Spinal cord (tissue), 10 donors: ENCODE data around the gene CD2. TPM values are rescaled to one million over a fixed set of nuclear protein-coding genes. Genes with fewer than 3 reads are reported as not detected.
A peak's percentile ranks its signal among the peaks of the same experiment; 100 is the strongest.

ENCODE experiments used
- DNase-seq, 6 donors: peaks; one replicate each; pipeline versions ENCODE4 v3.0.0 to v3.0.0-alpha.2; 2013 to 2015; ENCODE audit warnings: low spot score in 6 of 6, low read depth in 4 of 6
- H3K27ac ChIP-seq: one replicate; pipeline ENCODE4 v1.5.1; 2013; ENCODE audit warnings: low read depth, low read length, control low read depth
- H3K27me3 ChIP-seq: one replicate; pipeline ENCODE4 v1.6.1; 2013; ENCODE audit warnings: low read length; ENCODE audit not compliant: control insufficient read depth, insufficient read depth
- H3K36me3 ChIP-seq: one replicate; pipeline ENCODE4 v1.6.1; 2013; ENCODE audit warnings: low read length; ENCODE audit not compliant: control insufficient read depth, insufficient read depth
- H3K4me1 ChIP-seq: one replicate; pipeline ENCODE4 v1.6.1; 2013; ENCODE audit warnings: low read length; ENCODE audit not compliant: control insufficient read depth, insufficient read depth
- H3K4me3 ChIP-seq: one replicate; pipeline ENCODE4 v1.5.1; 2013; ENCODE audit warnings: low read depth, low read length, control low read depth
- H3K9me3 ChIP-seq: one replicate; pipeline ENCODE4 v1.6.1; 2013; ENCODE audit warnings: low read length; ENCODE audit not compliant: control insufficient read depth, insufficient read depth
- WGBS: methylation state at CpG from one replicate; pipeline ENCODE4 v1.1.5; 2013; ENCODE audit warnings: missing lambda C conversion rate; ENCODE audit not compliant: insufficient coverage; 5-methylcytosine and 5-hydroxymethylcytosine counted together
- long read RNA-seq, 4 donors: transcript quantifications; one replicate each; lab custom pipeline, GENCODE V29; 2026
- polyA plus RNA-seq, 2 donors: library from polyadenylated mRNA; unstranded; fragments of 120-200 nt; gene quantifications; one replicate each; pipeline ENCODE4 v1.2.1, GENCODE V29; 2013; ENCODE audit not compliant: insufficient read length in 2 of 2
- total RNA-seq, 2 donors: library from RNA; depleted of rRNA in 1 of 2; stranded (reverse); fragments of 120-200 nt in 1 of 2; fragments of >200 nt in 1 of 2; gene quantifications; one replicate each; pipeline versions ENCODE4 v1.2.3 to v1.2.4, GENCODE V29; 2013 to 2014
- donor health status: healthy.

CD2 gene
- not detected for total RNA-seq
- polyA plus RNA-seq = not detected
- long read RNA-seq, donor 1 = 0 reads
- long read RNA-seq, donor 2 = 0 reads
- long read RNA-seq, donor 3 = 0 reads
- long read RNA-seq, donor 4 = 0 reads

- H3K4me1 ChIP-seq = no peaks in the 10 kb centered on the region
- WGBS = 87% methylated on average over 3 of the region's 7 CpGs
- H3K36me3 ChIP-seq = no peaks in the 10 kb centered on the region
- DNase-seq = peak in 1 of 6 donors; percentile 15
- H3K27me3 ChIP-seq = no peaks in the 10 kb centered on the region
- no peaks in the 10 kb centered on the region for H3K9me3 ChIP-seq
- H3K4me3 ChIP-seq = no peak within 1 kb of the TSS
- H3K27ac ChIP-seq = no peak within 1 kb of the TSS
Observed at GRCh38 chr1:116754198-116754977, at the start of gene CD2. CD2 (plus strand) TSS chr1:116754430; CDS start chr1:116754493, 63 bp downstream.

GRCh38 chr1:116706123-116706522 is 48.1 kb upstream of the CD2 start:
- no CpG with 5 or more reads among the region's 2 CpGs for WGBS
- DNase-seq = no peak
- H3K27ac ChIP-seq = no peak overlapping the region

GRCh38 chr1:116706841-116707240 is 47.4 kb upstream of the CD2 start:
- peaks cover 9% of the 10 kb centered on the region for H3K4me1 ChIP-seq
- no peaks in the 10 kb centered on the region for H3K36me3 ChIP-seq
- H3K27me3 ChIP-seq = no peaks in the 10 kb centered on the region
- DNase-seq = no peak
- H3K27ac ChIP-seq = no peak overlapping the region
- H3K4me3 ChIP-seq = no peak overlapping the region
- no peaks in the 10 kb centered on the region for H3K9me3 ChIP-seq

More at GRCh38 chr1:116706123-116706522, 48.1 kb upstream of the CD2 start:
- no peaks in the 10 kb centered on the region for H3K27me3 ChIP-seq
- H3K4me3 ChIP-seq = no peak overlapping the region
- no peaks in the 10 kb centered on the region for H3K9me3 ChIP-seq
- H3K4me1 ChIP-seq = peaks cover 4% of the 10 kb centered on the region
- H3K36me3 ChIP-seq = no peaks in the 10 kb centered on the region

- no peaks in the 10 kb centered on the region for H3K36me3 ChIP-seq
- no peak overlapping the region for H3K27ac ChIP-seq
- H3K27me3 ChIP-seq = no peaks in the 10 kb centered on the region
- DNase-seq = no peak
- H3K9me3 ChIP-seq = no peaks in the 10 kb centered on the region
- no peak overlapping the region for H3K4me3 ChIP-seq
- H3K4me1 ChIP-seq = peaks cover 9% of the 10 kb centered on the region
- 81% methylated on average over 3 of the region's 6 CpGs for WGBS
Observed at GRCh38 chr1:116708255-116708900, 45.9 kb upstream of the CD2 start.

- Histone ChIP-seq H3K27me3 (no peaks in the 10 kb centered on the region), H3K4me3 (no peak overlapping the region), H3K27ac (no peak overlapping the region), H3K36me3 (no peaks in the 10 kb centered on the region), H3K9me3 (no peaks in the 10 kb centered on the region), H3K4me1 (peaks cover 9% of the 10 kb centered on the region)
- 79% methylated on average over 2 of the region's 7 CpGs for whole genome bisulfite sequencing
- no peak for DNase-seq
Observed at GRCh38 chr1:116709666-116710167, 44.5 kb upstream of the CD2 start.

- Histone ChIP-seq H3K9me3 (no peaks in the 10 kb centered on the region), H3K4me3 (no peak overlapping the region), H3K27me3 (no peaks in the 10 kb centered on the region), H3K4me1 (peaks cover 9% of the 10 kb centered on the region), H3K36me3 (no peaks in the 10 kb centered on the region), H3K27ac (no peak overlapping the region)
- WGBS = 50% methylated on average over 1 of the region's 2 CpGs
- no peak for DNase-seq
Observed at GRCh38 chr1:116710420-116711262, 43.6 kb upstream of the CD2 start.

- WGBS = 38% methylated on average over 1 of the region's 2 CpGs
- Histone ChIP-seq H3K27ac (no peak overlapping the region), H3K4me1 (peaks cover 9% of the 10 kb centered on the region), H3K36me3 (no peaks in the 10 kb centered on the region), H3K9me3 (no peaks in the 10 kb centered on the region), H3K27me3 (no peaks in the 10 kb centered on the region), H3K4me3 (no peak overlapping the region)
- DNase-seq = peak in 2 of 6 donors; percentile 80 to 85
Observed at GRCh38 chr1:116711263-116711840, 42.9 kb upstream of the CD2 start.

- H3K4me1 ChIP-seq = peaks cover 9% of the 10 kb centered on the region
- H3K27ac ChIP-seq = no peak overlapping the region
- no peaks in the 10 kb centered on the region for H3K9me3 ChIP-seq
- WGBS = 70% methylated on average over 5 of the region's 6 CpGs
- H3K27me3 ChIP-seq = no peaks in the 10 kb centered on the region
- no peak for DNase-seq
- H3K36me3 ChIP-seq = no peaks in the 10 kb centered on the region
- H3K4me3 ChIP-seq = no peak overlapping the region
Observed at GRCh38 chr1:116712510-116712909, 41.7 kb upstream of the CD2 start.

GRCh38 chr1:116713474-116713873 is 40.8 kb upstream of the CD2 start:
- DNase-seq = no peak
- 75% methylated on average over 2 of the region's 3 CpGs for WGBS
- Histone ChIP-seq H3K36me3 (no peaks in the 10 kb centered on the region), H3K27ac (no peak overlapping the region), H3K4me1 (peaks cover 9% of the 10 kb centered on the region), H3K9me3 (no peaks in the 10 kb centered on the region), H3K4me3 (no peak overlapping the region), H3K27me3 (no peaks in the 10 kb centered on the region)
